Measurements from ENCODE around the gene COX4I1.

COX4I1 gene

GRCh38 chr16:85856585-85856984, 57.1 kb downstream of the COX4I1 start:
- H3K4me3 ChIP-seq (ENCODE audit: severe bottlenecking), result no peak overlapping the region
- H3K27ac ChIP-seq (ENCODE audit: poor library complexity, severe bottlenecking), result no peak overlapping the region
- H3K27me3 ChIP-seq (ENCODE audit: insufficient read depth, poor library complexity, severe bottlenecking), result peaks cover 10% of the 10 kb centered on the region
- ATAC-seq (ENCODE audit: low read depth), result no peak
- TF ChIP-seq CTCF (IDR thresholded peaks at IDR 0.05; ENCODE audit: poor library complexity, severe bottlenecking), result no peak
- no peaks in the 10 kb centered on the region for H3K36me3 ChIP-seq (ENCODE audit: low read depth)
- H3K4me1 ChIP-seq (ENCODE audit: insufficient read depth, poor library complexity, severe bottlenecking), result no peaks in the 10 kb centered on the region
- no peaks in the 10 kb centered on the region for H3K9me3 ChIP-seq (ENCODE audit: severe bottlenecking)
- no peak for DNase-seq (ENCODE audit: low spot score)

All from RWPE2 (cell line).